CD4-positive, alpha-beta T cell treated with Interleukin-15 for 1 hour (primary cell): Measurements from ENCODE around the gene TRIP13.

ENCODE experiments used
- DNase-seq: peaks from one replicate; pipeline ENCODE4 v3.0.0-alpha.2; 2020

TRIP13 gene

DNA sequence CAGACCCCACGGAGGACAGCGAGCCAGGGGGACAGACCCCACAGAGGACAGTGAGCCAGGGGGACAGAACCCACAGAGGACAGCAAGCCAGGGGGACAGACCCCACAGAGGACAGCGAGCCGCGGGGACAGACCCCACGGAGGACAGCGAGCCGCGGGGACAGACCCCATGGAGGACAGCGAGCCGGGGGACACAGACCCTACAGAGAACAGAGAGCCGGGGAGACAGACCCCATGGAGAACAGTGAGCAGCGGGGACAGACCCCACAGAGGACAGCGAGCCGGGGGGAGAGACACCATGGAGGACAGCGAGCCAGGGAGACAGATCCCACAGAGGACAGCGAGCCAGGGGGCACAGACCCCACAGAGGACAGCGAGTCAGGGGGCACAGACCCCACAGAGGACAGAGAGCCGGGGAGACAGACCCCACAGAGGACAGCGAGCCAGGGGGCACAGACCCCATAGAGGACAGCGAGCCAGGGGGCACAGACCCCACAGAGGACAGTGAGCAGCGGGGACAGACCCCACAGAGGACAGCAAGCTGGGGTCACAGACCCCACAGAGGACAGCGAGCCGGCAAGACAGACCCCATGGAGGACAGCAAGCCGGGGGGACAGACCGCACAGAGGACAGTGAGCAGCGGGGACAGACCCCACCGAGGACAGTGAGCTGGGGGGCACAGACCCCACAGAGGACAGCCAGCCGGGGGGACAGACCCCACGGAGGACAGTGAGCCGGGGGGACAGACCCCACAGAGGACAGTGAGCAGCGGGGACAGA is 37.5 kb upstream of the TRIP13 start:
- DNase-seq, result no peak

DNA sequence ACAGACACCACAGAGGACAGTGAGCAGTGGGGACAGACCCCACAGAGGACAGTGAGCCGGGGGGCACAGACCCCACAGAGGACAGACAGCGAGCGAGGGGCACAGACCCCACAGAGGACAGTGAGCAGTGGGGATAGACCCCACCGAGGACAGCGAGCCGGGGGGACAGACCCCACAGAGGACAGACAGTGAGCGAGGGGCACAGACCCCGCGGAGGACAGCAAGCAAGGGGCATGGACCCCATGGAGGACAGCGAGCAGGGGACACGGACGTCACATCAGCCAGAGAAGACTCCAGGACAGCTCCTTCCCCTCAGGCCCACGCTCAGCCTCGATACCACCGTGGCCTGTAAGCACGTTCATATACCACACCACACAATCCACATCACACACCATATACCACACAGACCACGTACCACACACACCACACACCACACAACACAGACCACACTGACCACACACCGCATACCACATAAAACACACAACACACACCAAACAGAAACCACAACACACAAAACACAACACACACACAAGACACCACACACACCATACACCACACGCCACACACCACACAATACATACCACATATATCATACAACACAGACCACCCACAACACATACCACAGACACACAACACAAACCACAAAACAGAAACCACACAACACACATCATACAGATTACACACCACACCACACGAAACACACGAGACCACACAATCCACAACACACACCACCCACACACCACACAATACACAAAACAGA is 36.7 kb upstream of the TRIP13 start:
- DNase-seq, result no peak

DNA sequence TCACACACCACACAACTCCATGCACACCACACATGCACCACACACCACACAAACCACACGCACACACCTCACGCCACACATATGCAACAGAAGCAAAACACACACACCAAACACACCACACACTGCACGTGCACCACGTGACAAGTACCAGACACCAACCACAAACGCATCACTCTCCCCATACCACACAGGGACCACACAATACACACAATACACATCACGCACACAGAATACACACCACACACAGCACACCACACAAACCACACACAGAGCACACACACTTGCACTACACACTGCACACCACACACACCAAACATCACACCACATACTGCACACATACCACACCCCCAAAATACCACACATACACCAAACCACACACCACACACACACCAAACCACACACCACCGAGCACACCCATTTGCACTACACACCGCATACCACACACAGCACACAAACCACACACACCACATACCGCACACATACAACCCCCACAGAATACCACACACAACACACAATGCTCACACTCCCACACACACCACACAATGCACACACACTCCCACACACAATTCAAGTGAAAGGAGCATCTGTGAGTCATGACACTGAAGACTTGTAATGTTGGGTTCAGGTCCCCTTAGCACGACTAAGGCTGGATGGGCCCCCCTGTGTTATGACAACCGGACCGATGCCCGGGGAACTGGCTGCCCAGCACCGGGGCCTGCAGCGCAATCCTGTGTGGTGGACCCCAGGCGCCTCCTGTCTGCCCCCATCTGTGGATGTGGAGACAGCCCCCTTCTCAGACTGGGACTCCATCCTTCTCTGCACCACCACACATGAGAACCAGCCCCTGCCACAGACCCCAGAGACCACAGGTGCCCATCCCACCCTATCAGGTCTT is 35.9 kb upstream of the TRIP13 start:
- DNase-seq, result no peak

DNA sequence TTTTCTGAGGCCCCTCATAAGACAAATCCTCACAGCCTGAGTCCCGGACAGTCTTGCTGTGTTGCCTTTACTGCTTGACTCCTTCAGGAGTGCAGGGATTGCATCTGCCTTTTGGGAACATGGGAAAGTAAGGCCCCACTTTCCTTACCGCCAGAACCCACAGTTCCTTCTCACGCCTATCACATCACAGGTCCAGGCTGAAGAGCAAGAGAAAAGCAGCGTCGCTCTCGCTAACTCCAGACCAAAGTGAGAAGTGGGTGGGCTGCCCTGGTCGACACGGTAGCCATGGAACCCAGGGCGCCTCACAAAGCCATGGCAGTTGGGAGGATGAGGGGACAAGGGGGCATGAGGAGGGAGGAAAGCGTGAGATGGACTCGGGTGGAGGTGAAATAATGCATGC is 34.0 kb upstream of the TRIP13 start:
- no peak for DNase-seq

DNA sequence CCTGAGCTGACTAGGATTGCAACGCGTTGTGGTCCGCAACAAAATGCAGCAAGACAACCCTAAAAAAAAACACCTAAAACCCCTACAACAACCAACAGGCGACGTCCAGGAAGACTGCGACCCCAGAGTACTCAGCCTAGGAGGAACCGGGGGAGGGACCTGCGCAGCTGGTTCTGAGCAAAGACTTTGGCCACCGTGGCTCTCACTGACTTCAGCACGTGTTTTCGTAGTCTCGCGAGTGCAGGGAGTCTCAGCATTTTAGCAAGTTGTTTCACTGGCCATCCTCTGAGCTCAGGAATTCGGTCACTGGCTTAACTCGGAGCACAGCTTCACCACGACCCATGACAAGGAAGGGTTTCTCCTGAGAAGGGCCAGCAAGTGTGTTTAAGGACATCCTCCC is 33.3 kb upstream of the TRIP13 start:
- DNase-seq, result no peak

DNA sequence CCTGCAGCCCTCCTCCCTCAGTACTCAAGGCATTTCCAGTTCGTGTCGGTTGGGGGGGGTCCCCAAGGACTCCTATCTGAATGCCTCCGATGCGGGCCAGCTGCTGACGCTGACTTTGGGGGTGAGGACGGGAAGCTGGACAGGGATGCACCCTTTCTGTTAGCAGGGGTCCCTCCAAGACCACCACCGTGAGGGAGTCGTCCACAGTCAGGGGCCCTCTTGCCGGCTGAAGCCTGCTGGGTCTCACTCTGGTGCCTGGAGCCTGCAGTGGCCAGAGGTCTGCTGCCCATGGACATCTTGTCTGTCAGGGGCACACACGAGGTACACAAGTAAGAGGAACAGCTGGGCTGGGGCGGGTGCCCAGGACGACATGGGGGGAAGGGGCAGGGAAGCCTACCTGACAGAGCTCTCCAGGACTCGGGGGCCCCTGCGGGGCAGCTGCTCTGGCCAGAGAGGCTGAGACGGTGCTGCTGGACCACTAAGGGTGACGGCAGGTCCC is 32.8 kb upstream of the TRIP13 start:
- DNase-seq, result no peak

DNA sequence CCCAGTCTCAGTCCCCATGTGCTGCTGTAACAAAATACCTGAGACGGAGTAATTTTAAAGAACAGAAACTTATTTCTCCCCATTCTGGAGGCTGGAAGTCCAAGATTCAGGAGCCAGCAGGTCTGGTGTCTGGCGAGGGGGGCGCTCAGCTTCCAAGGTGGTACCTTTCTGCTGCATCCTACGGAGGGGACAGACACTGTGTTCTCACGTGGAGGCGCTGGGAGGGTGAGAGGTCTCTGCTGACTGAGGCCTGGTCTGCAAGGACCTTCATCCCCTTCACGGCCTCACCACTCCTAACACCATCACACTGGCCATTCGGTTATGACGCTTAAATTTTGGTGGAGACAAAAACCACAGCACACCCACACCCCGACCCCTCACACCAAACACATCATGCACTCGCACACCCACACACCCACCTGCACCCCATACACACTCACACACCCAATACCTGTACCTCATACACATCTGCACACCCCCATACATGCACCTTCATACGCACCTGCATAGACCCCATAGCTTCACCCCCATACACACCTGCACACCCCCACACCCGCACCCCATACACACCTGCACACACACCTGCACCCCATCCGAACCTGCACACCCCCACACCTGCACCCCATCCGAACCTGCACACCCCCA is 32.1 kb upstream of the TRIP13 start:
- DNase-seq, result no peak

DNA sequence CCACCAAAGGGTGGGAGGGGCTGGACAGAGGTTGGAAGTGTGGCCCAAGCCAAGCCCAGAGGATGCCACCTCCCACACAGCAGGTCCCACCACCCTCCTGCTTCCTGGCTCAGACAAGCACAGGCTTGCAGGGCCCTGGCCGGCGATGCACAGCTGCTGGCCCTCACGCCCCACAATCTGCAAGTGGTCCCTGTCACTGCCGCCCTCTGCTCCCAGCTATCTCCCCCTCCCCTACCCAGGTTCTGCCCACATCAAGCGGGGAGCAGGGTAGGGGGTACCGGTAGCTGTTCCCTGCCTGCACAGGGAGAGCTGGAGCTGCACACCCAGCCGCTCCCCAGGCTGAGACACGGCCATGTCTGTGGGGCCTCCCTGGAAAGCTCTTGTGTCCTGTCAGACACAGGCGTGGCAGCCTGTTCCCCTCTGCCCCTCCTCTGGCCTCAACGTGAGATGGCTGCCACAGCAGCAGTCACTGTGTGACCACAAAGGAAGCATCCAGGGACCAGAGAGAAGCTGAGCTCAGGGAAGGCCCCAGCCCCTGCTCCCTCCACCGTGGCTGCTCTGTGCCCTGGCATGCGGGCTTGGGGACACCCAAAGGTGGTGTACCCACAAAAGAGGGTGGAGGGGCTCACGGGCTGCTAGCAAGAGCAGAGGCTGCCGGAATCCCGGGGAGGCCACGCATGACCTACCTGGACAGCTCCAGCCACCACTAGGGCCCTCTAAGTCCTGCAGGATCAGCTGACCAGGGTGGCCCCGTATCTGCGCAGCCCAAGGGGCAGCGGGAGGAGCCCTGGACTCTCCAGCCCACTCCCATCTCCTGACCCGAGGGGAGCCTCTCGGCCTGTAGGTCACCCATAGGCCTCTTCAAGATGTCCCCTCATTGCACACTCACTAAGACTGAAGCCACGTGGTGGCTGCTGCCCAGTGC is 31.0 kb upstream of the TRIP13 start:
- DNase-seq, result no peak

DNA sequence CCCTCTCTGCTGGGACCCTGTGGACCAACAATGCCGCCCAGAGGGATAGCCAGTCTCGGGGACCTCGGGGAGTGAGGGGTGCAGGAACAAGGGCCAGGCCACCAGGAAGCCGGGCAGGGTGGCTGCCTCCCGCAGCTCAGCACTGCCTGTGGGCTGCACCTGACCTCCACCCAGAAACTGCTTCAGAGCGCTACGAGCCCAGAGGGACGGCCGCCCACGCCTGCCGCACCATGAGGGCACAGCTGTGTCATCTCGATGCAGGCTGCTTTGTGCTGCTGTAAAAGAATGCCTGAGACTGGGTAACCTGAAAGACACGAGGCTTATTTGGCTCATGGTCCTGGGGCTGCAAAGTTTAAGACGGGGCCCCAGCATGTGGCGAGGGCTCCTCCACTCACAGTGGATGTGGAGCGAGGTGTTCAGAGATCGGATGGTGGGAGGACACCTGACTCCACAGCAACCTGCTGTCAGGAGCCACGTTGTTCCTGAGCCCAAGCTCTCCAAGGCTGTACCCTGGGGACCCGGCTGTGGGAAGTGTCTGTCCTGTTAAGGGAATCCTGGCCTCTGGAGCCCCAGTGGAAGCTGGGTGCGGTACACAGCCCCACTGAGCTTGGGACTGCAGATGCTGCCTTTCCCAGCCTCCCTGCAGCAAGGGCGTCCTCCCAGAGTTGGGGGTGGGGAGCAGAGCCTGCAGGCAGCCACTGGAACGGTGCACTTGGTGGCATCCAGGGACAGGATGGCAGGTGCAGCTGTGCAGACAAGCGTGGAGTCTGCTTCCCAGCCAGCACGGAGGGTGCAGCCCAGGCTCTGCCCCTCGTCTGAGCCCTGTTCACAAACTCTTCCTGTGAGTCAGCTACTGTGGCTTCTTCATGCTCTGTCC is 30.1 kb upstream of the TRIP13 start:
- no peak for DNase-seq

DNA sequence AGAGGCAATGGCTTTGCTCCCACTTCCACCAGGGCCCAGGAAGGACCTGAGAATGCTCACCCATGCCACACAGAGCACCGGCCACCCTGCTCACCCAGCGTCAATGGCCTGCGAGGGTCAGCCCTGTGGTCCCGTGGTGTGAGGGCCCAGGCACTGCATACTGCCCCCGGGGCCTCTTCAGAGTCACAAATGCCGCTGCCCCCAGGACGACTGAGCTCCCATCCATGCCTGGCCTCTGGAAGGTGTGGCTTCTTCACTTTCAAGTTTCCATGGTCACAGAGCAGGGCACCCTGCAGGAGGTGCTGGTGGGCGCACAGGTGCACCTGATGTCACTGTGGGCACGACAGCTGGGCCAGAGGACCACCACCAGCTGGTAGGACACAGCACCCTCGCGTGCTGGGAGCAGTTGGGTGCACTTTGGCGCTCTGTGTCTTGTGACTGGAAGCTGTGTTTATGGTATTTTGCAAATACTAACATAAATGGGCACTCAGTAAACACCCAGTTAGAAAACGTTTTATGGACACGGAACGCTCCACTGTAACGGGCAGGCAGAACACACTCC is 29.4 kb upstream of the TRIP13 start:
- no peak for DNase-seq

DNA sequence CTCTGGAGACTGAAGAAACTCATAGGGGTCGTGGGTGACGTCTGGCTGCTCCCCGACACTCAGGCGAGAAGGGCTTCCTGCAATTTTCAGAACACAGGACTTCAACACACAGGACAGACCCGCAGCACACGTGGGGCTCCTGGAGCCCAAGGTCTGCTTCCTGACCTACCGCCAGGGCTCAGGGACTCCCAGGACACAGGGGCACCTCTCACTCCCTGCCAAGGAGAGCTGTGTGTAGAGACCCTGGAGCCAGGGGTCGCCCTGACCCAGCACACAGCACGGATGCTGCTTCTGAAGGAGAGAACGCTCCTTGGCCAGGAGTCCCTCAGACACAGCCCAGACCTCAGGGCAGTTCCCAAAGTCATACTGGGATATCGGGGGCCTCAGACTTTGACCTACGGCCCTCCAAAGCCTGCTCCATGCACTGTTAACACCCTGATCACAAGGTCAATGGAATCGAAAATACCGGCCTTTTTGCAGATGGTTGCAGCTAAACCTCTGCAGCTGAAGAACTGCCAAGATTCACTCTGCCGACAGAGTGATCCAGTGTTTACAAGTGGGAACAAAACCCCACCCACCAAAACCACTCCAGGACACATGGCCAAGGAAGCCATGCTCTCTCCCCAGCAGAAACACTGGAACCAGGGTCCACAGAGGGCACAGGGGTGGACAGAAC is 28.1 kb upstream of the TRIP13 start:
- no peak for DNase-seq

DNA sequence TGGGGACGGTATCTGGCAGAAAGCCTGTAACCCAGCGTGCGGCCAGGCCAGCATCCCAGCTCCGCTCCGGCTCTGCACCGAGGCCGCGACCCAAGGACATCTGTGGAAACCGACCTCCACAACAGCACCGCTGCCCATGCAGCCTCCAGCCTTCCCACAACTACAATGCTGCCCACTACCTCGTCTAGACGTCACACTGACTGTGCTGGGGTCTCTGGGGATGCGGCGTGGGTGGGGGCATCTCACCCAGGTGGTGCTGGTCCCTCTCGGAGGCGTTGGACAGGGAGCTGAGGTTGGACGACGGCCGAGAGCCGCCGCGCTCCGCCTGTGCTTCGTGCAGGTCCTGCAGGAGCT is 27.5 kb upstream of the TRIP13 start:
- DNase-seq, result no peak

DNA sequence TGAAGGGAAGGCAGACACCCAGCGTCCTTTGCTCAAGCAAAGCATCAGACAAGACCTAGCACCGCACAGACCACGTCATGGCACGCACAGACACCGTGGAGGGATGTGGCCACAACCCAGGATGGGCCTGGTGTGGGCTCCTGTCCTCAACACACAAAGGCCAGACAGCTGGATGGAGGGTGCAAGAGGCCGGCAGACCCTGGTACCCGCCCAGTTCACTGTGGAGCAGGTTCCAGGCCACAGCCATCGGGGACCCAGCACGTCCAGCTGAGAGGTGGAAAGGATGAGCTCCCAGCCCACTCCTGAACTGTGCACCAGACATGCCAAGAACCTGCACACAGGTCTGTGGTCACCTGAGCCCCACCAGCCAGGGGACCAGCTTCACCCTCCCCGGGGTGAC is 26.9 kb upstream of the TRIP13 start:
- no peak for DNase-seq

DNA sequence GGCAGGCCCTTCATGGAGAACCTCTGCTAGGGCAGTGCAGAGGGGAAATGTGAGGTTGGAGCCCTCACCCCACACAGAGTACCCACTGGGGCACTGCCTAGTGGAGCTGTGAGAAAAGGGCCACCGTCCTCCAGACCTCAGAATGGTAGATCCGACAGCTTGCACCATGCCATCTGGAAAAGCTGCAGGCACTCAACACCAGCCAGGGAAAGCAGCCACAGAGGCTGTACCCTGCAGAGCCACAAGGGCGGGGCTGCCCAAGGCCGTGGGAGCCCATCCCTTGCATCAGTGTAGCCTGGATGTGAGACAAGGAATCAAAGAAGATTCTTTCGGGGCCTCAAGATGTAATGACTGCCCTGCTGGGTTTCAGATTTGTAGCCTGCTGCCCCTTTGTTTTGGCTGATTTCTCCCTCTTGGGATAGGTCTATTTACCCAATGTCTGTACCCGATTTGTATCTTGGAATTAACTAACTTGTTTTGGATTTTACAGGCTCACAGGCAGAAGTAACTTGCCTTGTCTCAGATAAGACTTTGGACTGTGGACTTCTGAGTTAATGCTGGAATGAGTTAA is 25.3 kb upstream of the TRIP13 start:
- no peak for DNase-seq

DNA sequence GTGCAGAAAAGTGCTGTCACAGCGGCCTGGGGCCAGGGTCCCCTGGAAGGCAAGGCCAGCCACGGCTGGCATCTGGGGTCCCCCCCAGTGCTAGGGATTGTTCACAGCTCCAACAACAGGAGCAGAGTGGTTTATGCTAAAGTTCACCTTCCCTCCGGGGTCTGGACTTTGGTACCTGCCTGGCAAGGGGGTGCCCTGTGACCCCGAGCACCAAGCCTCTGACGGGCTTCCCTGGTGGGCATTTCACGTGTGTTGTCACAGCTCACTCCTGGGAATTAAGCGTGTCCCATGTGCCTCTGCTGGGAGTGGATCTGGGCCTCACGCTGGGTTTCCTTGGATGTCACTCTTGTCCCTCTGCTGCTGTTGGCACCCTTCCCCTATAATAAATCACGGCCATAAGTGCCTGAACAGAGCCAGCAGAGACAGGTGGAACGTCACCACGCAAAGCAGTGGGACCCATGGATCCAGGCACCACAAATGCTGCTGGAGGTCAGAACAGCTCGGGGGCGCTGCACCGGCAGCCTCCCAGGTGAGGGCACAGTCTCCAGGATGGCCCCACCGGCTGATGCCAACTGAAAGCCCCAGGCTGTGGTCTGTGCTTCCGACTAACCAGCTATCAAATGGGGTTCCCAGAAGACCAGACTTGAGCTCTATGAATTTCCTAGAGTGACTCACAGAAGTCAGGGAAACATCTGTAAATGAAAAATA is 24.1 kb upstream of the TRIP13 start:
- DNase-seq, result no peak

DNA sequence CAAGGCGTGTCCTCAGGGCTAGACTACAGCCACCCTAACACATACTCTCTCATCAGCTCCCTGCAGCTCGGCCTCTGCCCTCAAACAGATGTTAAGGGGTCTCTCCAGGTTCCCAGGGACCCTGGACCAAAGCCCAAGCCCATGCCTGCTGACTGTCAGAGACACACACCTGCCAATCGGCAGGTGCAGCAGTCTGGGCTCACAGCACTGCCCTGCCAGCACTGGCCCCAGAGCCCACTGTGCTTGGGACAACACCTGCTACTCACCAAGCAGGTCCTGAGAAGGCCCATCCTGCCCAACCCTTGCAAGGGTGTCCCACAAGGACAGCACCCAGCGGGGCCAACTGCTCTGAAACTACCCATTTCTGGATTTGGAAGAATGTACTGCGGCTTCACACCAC is 21.7 kb upstream of the TRIP13 start:
- no peak for DNase-seq

DNA sequence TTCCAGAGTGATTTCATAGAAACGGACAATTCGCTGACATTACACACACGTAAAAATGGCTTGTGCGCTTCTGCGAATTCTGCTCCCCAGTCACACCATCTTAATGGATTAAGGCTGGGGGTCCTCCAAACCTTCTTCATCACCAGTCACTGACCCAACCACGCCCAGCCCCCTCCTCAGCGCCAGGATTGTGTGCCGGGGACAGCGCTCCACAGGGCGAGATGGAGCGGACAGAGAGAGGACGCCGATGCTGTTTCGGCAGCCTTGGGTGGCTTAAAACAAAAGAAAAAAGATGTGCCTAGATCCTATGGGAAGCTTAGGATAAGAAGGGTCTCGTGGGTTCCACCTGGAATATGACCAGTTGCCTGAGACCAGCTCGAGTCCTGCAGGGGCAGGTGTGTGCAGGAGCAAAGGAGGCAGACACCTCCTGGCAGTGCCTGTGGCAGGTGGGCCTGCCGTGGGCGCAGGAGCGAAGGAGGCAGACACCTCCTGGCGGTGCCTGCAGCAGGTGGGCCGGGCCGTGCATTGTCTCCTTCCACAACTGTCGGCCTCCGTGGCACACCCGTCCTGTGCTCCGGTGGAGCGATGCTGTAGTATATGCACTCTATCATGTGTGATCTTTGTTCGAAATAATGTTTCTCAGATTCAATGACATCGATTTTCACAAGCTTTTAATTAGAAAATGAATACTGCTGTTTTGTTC is 20.9 kb upstream of the TRIP13 start:
- no peak for DNase-seq

DNA sequence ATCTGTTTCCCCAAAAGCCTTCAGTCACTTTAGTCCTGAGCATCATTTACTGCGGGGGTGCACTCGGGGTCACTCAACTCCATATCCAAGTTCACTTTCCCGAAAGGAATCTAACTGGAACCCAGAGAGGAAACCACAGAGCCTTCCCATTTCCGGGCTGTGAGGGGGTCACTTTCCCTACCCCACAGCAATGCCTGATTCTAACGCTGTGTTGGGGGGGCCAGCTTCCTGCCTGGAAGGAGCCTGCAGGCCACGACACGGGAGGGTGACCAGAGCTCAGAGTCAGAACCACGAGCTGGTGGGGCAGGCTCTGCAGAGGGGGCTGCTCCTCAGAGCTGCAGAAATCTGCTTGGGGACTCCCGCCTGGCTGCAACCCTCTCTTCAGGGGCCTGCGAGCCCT is 20.4 kb upstream of the TRIP13 start:
- DNase-seq, result no peak
